GM21717 (cell line): ENCODE measurements around the gene DHRS7.

Source experiments
- ATAC-seq: cut with Tn5 transposase; IDR thresholded peaks from one replicate; pipeline ENCODE4 v1.9.1; 2021; ENCODE audit warnings: mild to moderate bottlenecking, moderate library complexity; ENCODE audit not compliant: unreplicated experiment

Gene DHRS7

DNA sequence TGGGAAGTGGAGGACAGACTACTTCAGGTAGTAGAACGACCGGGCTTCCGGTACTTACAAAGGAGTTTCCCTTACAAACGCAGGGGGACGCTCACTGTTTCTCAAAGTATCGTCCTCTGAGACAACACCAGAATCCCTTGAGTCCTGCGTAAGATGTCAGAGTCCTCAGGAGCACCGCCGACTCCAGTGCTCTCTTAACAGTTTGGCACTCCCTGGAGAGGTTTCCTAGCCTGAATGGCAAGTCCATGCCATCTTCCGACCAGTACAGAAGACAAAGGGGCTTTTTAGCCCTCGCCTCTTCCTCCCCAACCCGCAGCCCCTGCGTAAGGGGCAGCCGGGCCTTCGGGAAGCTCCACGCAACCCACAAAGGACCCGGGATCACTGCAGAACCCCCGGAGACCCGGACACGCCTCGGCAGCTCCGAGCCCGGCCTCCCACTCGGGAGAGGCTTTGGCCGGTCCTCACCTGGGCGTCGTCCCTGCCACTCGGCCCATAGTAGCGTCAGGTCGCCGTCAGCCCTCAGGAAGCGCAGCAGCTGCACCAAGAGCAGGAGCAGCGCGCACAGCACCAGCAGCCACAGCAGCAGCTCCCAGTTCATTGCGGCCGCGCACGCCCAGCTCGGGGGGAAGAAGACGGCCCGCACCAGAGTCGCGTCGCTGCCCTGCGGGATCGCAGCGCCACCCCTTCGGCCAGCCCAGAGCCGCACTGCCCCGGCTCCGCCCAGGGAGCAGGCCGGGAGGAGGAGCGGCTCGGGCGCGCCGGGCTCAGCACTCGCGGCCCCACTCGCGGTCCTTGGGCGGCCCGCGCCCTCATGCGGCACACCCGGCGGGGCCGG lies at the start of gene DHRS7:
DHRS7 (minus strand) TSS at position 687 of the 835 bp plus-strand sequence; CDS start at position 598, 89 bp downstream.
- ATAC-seq = peak; percentile 91

DNA sequence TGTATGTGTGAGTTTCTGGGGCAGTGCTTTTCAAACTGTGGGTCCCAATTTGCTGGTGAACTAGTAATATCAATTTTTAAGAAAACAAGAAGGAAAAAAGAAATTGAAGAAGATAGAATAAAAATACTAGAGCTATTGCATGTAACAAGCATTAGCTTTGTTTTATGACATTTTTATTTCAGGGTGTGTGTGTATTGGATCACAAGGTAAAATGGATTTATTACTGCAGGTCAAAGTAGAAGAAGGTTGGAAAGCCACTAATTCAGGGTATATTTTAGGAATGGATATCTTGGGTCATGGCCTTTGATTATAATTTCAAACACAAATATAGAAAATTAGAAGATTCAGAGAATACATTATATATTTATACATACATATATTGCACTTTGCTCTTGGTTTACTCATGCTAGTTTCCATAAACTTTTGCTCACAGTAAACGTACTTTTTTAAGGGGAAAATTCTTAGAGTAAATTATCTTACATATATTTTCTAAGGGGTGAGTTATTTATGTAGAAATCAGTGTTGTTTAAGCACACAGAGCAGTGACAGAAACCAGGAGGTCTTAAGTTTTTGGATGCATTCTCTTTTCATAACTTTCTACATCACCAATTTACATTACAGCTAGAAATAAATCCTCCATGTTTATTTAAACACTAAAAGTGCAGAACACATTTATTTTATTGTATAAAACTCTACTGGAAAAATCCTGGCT lies 49.4 kb upstream of the DHRS7 start:
- ATAC-seq = no peak

DNA sequence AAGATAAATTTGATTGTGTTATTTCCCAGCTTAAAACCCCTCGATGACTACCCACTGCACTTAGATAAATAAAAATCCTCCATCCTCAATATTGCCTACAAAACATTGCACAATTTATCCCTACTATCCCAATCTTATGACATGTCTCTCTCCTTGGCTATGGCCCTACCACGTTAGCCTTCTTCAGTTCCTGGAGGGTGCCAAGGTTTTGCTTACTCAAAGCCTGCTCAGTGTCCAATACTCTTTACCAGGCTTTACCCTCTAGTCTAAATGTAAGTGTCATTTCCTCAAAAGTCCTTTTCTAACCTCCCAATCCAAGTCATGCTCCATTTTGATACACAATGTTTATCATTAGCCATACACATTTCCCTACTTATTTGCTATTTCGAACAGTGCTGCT lies 48.8 kb upstream of the DHRS7 start:
- no peak for ATAC-seq

- ATAC-seq = peak; percentile 89
Observed at GRCh38 chr14:60212503-60213371, 47.5 kb upstream of the DHRS7 start.

DNA sequence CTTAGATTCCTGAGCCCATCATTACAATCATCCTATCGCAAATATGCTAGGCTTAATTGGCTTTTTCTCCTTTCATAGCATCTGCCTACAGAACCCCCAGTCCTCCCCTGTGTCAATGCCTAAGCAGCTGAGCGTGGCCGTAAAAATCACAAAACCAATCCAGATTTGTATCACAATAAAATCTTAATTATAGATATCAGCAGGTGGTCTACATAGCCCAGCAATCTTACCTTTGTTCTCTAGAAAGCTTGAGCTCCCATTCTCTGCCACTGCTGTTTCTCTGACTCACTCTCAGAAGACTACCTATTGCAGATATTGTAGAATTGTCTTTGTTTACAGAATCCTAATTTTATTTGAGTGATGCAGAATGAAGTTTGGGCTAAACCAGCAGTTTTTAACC lies 46.0 kb upstream of the DHRS7 start:
- no peak for ATAC-seq

GRCh38 chr14:60210703-60211102 lies 45.5 kb upstream of the DHRS7 start:
- no peak for ATAC-seq

- ATAC-seq = no peak
Observed at GRCh38 chr14:60206837-60207533, 41.8 kb upstream of the DHRS7 start.

DNA sequence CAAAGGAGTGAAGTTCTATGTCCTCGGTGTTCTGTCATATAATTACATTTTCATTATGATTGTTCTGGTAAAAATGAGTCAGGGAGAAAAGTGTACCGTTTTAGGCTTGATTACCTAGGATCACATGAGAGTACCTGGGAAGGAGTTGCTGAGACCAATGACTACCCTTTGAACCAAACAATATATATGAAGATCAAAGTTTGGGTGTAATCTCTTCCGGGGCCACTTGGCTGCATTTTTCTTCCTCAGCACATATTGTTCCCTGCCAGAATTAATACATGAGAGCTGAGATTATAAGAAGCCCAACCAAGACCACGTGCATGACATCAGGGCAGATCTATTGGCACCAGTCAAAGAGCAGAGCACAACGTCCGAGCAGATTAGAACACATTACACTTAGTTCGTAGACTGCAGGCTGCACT lies 41.1 kb upstream of the DHRS7 start:
- ATAC-seq = no peak

DNA sequence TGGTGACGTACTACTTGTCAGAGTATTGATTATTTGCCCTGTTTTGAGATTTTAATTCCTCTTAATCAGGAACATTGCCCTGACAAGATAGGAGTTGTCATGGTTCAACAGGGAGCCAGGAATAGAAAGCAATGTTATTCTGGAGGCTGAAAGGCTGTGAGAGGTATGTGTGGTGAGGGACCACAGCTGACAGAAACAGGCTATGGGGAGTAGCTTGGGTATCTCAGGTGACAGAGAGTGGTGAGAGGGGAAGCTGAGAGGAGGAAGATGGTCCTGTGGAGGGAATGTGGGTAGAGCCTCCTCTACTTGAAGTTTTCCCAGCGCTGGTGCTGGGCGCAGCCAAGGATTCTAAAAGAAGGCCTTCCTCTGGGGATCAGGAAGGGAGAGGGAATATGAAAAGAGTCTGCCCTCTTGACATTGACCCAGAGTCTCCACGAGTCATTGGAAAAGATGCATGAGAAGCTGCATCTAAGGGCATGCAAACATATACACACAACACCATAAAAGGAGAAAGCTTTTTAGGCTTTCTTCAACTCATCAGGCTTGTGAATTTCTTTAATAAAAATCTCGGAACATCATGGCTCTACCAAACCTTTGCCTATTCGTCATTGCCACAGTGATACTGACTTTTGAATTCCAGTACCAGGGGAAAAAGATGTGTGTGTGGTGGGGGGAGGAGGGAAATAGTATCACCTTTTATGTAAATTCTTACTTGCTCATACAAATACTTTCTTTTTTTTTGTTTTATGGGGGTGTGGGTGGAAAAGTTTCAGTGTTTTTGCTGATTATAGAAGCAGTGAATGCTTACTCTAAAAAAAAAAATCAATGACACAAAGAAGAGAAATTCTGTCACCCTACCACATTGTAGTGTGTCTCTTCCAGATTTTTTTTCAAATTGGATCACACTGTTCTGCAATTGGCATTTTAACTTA lies 39.9 kb upstream of the DHRS7 start:
- peak; percentile 66 for ATAC-seq

DNA sequence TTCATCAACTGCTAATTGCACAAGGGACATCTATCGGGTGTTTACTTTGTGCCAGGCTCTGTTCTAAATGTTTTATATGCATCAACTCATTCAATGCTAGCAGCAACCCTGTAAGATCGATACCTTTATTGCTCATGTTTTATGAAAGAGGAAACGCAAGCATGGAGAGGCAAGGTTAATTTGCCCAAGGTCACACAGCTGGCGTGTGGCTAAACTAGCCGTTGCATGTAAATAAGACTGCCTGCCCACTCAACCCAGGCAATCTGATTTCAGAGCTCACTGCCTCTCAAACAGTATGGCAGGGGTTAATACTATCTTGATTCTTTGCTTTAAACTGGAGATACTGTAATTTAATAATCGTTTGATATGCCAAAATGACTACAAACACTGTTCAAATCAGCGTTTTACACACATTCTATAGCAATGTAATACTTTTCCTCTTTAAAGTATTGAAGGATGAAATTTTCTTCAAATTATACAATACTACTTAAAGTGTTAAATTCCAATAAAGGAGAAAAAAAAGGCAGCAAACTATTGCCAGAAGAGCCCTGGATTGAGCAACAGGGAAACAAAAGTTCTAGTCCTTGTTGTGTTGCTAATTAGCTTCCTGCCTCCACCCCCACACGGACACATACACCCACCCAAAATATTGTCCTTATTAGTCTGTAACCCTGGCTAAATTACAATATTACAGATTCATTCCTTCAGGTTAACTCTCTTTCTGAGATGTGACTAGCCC lies 39.1 kb upstream of the DHRS7 start:
- ATAC-seq = peak; percentile 68

GRCh38 chr14:60199321-60199720 lies 34.1 kb upstream of the DHRS7 start:
- ATAC-seq = no peak

DNA sequence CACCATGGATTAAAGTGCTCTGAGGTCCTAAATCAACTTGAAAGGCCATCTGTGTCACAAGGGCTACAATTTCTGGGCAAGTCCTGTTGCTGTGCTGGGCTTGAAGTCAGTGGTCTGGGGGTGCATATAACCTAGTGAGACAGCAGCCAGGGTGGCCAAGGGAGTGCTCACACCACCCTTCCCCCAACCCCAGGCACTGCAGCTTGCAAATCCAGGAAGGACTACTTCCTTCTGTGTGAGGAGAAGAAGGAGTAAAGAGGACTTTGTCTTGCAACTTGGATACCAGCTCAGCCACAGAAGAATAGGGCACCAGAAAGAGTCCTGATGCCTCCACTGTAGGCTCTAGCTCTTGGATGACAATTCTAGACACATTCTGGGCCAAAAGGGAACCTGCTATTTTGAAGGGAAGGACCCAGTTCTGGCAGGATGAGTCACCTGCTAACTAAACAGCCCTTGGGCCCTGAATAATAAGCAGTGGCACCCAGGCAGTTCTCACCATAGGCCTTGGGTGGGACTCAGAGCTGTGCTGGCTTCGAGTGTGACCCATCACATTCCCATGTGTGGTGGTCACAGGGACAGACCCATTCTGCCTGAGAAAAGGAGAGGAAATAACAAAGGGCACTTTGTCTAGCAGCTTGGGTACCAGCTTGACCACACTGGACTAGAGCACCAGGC lies 32.6 kb upstream of the DHRS7 start:
- no peak for ATAC-seq

GRCh38 chr14:60196291-60196690 lies 31.1 kb upstream of the DHRS7 start:
- no peak for ATAC-seq

GRCh38 chr14:60195179-60195810 lies 30.1 kb upstream of the DHRS7 start:
- no peak for ATAC-seq

DNA sequence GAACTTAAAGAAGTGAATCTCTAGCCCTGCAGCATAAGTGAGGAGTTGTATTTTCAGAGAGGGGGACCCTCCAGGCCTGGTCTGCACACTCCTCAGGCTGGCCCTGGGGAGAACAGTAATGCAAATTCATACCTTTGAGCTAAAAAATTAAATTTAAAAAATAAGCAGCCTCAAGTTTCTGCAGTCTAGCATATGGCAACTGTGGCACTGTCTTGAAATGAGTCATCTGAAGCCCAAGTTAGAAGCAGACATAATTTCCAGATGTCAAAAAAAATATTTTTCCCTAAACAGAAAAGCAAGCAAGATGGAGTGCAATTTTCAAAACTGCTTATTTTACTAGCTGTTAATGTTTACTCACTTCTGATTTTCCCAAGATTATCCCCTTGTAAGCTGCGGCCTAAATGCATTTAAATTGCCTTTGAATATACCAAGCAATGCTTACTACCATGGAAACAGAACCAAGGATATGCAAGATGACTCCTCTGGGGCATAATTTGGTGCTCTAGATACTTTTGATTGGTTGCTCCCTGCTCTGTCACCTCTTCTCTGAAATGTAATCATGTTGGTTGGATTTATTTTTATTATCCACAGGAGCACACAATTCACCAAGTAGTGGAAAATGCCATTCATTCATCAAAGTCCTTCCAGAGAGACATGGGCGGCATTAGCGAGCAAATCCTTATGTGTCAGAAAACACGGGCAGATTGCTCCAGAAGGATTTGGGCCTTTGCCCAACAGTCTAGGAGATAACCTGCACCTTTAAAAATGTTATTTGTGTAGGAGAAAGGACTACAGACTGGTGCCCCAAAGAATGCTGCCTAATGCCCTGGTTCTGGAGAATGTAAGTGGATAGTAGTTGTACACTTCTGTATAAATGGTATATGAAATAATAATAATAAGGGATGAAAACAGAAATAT lies 25.0 kb upstream of the DHRS7 start:
- peak; percentile 44 for ATAC-seq

DNA sequence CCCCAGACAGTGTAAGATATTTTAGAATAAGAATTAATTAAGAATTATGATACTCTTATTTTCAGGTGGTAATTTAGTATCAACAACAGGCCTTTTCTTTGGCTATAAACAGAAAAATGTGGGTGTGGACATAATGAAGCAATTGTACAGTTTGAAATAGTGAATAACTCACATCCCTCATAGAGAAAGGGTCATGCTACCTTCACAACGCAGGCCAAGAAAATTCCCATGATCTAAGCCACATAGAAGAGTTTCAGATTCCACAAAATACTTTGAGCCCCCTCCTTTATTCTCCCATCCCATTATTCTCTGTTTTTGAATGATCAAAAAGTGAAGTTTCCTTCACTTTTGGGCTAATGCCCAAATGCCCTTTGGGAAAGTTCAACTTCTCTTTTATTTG lies 23.5 kb upstream of the DHRS7 start:
- no peak for ATAC-seq

- no peak for ATAC-seq
Observed at GRCh38 chr14:60188115-60188514, 22.9 kb upstream of the DHRS7 start.
